Measurements from ENCODE around the gene PCDHB10. TPM values are rescaled to one million over a fixed set of nuclear protein-coding genes. Genes with fewer than 3 reads are reported as not detected.
"Not testable (repeated sequence)": the region's sequence is repeated elsewhere in the genome, so short reads cannot be mapped to it uniquely, and the experiment has no call there.

Gene PCDHB10
- total RNA-seq, 1 donor from 2014 or later = 0.33 TPM

DNA sequence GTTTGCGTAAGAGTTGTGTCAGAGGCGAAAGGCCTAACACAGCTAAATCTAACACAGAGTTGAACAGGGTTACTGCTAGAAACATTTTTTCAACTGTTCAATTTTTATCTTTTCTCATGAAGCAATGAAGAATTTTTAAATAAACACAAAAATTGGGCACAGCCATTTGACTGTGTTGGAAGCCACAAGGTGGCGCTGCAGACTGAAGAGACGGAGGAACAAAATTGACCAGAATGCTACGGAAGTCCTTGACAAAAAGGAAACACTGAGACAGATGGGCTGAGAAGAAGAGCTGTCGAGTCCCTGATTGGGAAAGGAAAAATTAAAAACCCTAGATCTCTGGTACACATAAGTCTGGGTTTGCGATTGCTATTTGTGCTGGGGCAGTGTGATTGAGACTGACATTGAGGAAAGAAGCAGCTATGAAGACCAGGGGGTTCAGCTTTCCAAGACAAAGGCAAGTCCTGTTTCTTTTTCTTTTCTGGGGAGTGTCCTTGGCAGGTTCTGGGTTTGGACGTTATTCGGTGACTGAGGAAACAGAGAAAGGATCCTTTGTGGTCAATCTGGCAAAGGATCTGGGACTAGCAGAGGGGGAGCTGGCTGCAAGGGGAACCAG is 5.1 kb upstream of the PCDHB10 start, which contains the start of gene PCDHB9:
PCDHB9 (plus strand) TSS at position 265 of the 616 bp plus-strand sequence; CDS start at position 423, 158 bp downstream.
- DNase-seq (ENCODE audit: low read depth, low spot score) = no peak

DNA sequence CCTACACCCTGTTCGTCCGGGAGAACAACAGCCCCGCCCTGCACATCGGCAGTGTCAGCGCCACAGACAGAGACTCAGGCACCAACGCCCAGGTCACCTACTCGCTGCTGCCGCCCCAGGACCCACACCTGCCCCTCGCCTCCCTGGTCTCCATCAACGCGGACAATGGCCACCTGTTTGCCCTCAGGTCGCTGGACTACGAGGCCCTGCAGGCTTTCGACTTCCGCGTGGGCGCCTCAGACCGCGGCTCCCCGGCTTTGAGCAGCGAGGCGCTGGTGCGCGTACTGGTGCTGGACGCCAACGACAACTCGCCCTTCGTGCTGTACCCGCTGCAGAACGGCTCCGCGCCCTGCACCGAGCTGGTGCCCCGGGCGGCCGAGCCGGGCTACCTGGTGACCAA is 3.5 kb upstream of the PCDHB10 start:
- DNase-seq (ENCODE audit: low read depth, low spot score) = not testable (repeated sequence)

DNA sequence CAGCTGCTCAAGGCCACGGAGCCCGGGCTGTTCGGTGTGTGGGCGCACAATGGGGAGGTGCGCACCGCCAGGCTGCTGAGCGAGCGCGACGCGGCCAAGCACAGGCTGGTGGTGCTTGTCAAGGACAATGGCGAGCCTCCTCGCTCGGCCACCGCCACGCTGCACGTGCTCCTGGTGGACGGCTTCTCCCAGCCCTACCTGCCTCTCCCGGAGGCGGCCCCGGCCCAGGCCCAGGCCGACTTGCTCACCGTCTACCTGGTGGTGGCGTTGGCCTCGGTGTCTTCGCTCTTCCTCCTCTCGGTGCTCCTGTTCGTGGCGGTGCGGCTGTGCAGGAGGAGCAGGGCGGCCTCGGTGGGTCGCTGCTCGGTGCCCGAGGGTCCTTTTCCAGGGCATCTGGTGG is 3.0 kb upstream of the PCDHB10 start:
- not testable (repeated sequence) for DNase-seq (ENCODE audit: low read depth, low spot score)

DNA sequence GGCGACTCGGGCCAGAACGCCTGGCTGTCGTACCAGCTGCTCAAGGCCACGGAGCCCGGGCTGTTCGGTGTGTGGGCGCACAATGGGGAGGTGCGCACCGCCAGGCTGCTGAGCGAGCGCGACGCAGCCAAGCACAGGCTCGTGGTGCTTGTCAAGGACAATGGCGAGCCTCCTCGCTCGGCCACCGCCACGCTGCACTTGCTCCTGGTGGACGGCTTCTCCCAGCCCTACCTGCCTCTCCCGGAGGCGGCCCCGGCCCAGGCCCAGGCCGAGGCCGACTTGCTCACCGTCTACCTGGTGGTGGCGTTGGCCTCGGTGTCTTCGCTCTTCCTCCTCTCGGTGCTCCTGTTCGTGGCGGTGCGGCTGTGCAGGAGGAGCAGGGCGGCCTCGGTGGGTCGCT is 2.2 kb downstream of the PCDHB10 start:
- DNase-seq (ENCODE audit: low read depth, low spot score) = not testable (repeated sequence)

DNA sequence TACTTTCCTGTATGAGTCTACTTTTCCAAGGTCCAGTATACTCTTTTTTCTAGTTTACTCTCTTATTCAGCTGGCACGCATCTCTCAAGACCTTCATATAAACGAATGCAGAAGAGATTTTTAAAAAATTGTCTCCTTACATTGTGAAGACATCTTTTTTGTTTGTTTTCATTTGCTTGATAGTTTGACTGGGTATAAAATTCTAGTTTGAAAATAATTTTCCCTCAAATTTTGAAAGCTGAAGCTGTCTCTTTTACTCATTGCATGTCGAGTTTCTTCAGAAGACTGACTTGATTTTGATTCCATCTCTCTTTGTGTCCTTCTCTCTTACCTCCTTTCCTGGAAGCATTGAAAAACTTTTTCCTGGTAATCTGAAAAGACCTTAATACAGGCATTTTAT is 4.2 kb downstream of the PCDHB10 start:
- DNase-seq (ENCODE audit: low read depth, low spot score) = no peak

DNA sequence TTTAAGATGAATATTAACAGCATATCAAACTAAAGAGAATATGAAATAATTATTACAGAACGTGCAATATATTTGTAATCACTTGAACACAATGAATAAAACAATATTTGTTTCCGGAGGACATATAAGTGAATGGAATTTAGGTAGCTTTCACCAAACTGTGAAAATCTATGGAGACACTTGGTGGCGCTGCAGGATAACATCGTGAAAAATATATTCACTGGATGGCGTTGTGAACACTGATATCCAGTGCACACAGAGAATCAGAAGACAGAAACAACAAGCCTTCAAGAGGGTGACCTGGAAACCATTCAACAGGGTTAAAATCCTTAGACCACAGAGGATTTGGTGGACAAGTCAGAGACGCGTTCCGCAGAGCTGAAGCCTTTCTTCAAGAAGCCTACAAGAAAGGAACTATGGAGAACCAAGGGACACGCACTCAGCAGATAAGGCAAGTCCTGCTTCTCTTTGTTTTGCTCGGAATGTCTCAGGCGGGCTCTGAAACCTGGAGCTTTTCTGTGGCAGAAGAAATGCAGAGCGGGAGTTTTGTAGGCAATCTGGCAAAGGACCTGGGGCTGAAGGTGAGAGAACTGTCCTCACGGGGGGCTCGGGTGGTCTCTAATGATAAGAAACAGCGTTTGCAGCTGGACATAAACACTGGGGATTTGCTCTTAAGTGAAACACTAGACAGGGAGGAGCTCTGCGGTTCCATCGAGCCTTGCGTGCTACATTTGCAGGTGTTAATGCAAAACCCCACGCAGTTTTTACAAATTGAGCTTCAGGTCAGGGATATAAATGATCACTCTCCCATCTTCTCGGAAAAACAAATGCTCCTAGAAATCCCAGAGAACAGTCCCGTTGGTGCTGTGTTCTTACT is 7.4 kb downstream of the PCDHB10 start, which contains the start of gene PCDHB11:
PCDHB11 (plus strand) TSS at position 269 of the 877 bp plus-strand sequence; CDS start at position 417, 148 bp downstream.
- no peak for DNase-seq (ENCODE audit: low read depth, low spot score)

DNA sequence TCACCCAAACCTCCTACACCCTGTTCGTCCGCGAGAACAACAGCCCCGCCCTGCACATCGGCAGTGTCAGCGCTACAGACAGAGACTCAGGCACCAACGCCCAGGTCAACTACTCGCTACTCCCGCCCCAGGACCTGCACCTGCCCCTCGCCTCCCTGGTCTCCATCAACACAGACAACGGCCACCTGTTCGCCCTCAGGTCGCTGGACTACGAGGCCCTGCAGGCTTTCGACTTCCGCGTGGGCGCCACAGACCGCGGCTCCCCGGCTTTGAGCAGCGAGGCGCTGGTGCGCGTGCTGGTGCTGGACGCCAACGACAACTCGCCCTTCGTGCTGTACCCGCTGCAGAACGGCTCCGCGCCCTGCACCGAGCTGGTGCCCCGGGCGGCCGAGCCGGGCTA is 9.0 kb downstream of the PCDHB10 start:
- DNase-seq (ENCODE audit: low read depth, low spot score) = not testable (repeated sequence)

DNA sequence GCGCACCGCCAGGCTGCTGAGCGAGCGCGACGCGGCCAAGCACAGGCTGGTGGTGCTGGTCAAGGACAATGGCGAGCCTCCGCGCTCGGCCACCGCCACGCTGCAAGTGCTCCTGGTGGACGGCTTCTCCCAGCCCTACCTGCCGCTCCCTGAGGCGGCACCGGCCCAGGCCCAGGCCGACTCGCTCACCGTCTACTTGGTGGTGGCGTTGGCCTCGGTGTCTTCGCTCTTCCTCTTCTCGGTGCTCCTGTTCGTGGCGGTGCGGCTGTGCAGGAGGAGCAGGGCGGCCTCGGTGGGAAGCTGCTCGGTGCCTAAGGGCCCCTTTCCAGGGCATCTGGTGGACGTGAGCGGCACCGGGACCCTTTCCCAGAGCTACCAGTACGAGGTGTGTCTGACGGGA is 9.5 kb downstream of the PCDHB10 start:
- DNase-seq (ENCODE audit: low read depth, low spot score) = not testable (repeated sequence)

DNA sequence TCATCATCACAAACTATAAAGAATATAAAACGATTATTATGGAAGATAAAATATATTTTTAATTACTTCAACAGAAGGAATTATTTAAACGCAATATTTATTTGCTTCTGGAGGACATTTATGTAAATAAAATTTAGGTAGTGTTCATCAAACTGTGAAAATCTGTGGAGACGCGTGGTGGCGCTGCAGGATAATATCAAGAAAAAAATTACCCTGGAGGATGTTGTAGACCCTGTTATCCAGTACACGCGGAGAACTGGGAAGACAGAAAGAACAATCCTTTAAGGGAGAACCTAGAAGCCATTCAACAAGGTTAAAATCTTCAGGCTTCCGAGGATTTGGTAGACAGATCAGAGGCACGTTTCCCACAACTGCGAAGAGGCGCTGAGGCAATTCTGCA is 16.3 kb downstream of the PCDHB10 start, which contains the start of gene PCDHB12:
PCDHB12 (plus strand) TSS at position 242 of the 400 bp plus-strand sequence. CDS start 189 bp downstream, outside the sequence.
- DNase-seq (ENCODE audit: low read depth, low spot score) = no peak

DNA sequence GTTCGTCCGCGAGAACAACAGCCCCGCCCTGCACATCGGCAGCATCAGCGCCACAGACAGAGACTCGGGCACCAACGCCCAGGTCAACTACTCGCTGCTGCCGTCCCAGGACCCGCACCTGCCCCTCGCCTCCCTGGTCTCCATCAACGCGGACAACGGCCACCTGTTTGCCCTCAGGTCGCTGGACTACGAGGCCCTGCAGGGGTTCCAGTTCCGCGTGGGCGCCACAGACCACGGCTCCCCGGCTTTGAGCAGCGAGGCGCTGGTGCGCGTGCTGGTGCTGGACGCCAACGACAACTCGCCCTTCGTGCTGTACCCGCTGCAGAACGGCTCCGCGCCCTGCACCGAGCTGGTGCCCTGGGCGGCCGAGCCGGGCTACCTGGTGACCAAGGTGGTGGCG is 18.1 kb downstream of the PCDHB10 start:
- not testable (repeated sequence) for DNase-seq (ENCODE audit: low read depth, low spot score)

DNA sequence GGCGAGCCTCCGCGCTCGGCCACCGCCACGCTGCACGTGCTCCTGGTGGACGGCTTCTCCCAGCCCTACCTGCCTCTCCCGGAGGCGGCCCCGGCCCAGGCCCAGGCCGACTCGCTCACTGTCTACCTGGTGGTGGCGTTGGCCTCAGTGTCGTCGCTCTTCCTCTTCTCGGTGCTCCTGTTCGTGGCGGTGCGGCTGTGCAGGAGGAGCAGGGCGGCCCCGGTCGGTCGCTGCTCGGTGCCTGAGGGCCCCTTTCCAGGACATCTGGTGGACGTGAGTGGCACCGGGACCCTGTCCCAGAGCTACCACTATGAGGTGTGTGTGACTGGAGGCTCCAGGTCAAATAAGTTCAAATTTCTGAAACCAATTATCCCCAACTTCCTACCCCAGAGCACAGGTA is 18.7 kb downstream of the PCDHB10 start:
- not testable (repeated sequence) for DNase-seq (ENCODE audit: low read depth, low spot score)

DNA sequence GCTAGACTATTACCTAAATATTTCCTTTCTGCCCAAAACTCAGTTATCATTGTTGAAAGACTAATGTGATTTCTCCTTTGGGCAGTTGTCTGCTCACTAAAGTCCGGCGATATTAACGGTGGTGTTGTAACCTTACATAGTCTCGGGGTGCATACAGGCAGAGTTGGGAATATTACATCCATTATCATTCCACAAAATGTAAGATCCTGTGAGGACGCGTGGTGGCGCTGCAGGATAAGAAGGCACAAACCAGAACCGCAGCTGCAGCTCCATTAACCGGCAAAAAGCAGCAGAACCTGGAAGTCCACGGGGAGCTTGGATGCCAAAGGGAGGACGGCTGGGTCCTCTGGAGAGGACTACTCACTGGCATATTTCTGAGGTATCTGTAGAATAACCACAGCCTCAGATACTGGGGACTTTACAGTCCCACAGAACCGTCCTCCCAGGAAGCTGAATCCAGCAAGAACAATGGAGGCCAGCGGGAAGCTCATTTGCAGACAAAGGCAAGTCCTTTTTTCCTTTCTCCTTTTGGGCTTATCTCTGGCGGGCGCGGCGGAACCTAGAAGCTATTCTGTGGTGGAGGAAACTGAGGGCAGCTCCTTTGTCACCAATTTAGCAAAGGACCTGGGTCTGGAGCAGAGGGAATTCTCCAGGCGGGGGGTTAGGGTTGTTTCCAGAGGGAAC is 21.6 kb downstream of the PCDHB10 start, which contains the start of gene PCDHB13:
PCDHB13 (plus strand) TSS at position 264 of the 684 bp plus-strand sequence; CDS start at position 469, 205 bp downstream.
- not testable (repeated sequence) for DNase-seq (ENCODE audit: low read depth, low spot score)

DNA sequence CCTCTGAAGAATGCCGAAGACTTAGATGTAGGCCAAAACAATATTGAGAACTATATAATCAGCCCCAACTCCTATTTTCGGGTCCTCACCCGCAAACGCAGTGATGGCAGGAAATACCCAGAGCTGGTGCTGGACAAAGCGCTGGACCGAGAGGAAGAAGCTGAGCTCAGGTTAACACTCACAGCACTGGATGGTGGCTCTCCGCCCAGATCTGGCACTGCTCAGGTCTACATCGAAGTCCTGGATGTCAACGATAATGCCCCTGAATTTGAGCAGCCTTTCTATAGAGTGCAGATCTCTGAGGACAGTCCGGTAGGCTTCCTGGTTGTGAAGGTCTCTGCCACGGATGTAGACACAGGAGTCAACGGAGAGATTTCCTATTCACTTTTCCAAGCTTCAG is 22.4 kb downstream of the PCDHB10 start:
- not testable (repeated sequence) for DNase-seq (ENCODE audit: low read depth, low spot score)

DNA sequence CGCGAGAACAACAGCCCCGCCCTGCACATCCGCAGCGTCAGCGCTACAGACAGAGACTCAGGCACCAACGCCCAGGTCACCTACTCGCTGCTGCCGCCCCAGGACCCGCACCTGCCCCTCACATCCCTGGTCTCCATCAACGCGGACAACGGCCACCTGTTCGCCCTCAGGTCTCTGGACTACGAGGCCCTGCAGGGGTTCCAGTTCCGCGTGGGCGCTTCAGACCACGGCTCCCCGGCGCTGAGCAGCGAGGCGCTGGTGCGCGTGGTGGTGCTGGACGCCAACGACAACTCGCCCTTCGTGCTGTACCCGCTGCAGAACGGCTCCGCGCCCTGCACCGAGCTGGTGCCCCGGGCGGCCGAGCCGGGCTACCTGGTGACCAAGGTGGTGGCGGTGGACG is 23.4 kb downstream of the PCDHB10 start:
- not testable (repeated sequence) for DNase-seq (ENCODE audit: low read depth, low spot score)

DNA sequence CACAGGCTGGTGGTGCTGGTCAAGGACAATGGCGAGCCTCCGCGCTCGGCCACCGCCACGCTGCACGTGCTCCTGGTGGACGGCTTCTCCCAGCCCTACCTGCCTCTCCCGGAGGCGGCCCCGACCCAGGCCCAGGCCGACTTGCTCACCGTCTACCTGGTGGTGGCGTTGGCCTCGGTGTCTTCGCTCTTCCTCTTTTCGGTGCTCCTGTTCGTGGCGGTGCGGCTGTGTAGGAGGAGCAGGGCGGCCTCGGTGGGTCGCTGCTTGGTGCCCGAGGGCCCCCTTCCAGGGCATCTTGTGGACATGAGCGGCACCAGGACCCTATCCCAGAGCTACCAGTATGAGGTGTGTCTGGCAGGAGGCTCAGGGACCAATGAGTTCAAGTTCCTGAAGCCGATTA is 23.9 kb downstream of the PCDHB10 start:
- DNase-seq (ENCODE audit: low read depth, low spot score) = not testable (repeated sequence)

DNA sequence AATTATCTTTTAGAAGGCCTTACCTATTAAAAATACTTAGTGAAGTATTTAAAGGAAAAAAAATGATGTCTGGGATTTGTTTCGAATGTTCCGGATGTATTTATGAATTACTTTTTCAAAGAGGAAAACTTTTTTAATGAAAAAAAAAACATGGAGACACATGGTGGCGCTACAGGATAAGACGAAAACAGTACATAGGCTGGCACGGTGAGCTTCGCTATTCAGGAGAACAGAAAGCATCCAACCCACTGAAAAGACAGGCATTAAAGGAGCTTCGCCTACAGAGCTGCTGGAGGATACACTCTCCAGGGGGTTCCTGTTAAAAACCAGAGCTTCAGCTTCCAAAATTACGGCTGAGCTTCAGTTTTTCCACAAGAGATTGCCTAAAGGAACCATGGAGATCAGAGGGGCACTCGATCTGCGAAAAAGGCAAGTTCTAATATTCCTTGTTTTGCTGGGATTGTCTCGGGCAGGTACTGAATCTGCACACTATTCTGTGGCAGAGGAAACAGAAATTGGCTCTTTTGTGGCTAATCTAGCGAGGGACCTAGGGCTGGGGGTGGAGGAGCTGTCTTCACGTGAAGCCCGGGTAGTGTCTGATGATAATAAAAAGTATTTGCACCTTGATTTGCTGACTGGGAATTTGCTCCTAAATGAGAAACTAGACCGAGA is 31.1 kb downstream of the PCDHB10 start, which contains the start of gene PCDHB14:
PCDHB14 (plus strand) TSS at position 232 of the 672 bp plus-strand sequence; CDS start at position 395, 163 bp downstream.
- no peak for DNase-seq (ENCODE audit: low read depth, low spot score)

DNA sequence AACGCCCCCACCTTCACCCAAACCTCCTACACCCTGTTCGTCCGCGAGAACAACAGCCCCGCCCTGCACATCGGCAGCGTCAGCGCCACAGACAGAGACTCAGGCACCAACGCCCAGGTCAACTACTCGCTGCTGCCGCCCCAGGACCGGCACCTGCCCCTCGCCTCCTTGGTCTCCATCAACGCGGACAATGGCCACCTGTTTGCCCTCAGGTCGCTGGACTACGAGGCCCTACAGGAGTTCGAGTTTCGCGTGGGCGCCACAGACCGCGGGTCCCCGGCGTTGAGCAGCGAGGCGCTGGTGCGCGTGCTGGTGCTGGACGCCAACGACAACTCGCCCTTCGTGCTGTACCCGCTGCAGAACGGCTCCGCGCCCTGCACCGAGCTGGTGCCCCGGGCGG is 32.7 kb downstream of the PCDHB10 start:
- DNase-seq (ENCODE audit: low read depth, low spot score) = not testable (repeated sequence)

DNA sequence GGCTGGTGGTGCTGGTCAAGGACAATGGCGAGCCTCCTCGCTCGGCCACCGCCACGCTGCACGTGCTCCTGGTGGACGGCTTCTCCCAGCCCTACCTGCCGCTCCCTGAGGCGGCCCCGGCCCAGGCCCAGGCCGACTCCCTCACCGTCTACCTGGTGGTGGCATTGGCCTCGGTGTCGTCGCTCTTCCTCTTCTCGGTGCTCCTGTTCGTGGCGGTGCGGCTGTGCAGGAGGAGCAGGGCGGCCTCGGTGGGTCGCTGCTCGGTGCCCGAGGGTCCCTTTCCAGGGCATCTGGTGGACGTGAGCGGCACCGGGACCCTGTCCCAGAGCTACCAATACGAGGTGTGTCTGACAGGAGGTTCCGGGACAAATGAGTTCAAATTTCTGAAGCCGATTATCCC is 33.3 kb downstream of the PCDHB10 start:
- DNase-seq (ENCODE audit: low read depth, low spot score) = not testable (repeated sequence)

DNA sequence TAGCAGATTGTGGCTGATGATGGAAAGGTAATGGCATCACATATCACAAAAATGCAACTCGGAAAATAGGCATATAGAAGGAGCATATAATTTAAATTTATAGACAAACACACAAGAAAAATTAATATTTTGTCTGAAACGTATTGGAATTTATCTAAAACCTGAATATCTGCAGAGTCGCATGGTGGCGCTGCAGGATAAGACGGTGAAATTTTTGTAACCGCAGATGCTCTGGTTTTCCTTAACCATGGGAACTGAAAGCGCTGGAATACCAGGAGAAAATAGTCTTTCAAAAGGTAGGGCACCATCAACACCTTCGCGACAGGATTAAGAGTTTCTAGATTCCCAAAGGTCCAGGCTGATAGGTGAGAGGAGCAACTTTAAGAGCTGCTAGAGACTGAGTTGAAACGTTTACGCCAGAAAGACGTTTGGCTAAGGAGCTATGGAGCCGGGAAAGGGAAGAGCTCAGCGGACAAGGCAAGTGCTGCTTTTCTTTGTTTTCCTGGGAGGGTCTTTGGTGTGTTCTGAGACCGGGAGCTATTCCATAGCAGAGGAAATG is 42.0 kb downstream of the PCDHB10 start:
- DNase-seq (ENCODE audit: low read depth, low spot score) = no peak

DNA sequence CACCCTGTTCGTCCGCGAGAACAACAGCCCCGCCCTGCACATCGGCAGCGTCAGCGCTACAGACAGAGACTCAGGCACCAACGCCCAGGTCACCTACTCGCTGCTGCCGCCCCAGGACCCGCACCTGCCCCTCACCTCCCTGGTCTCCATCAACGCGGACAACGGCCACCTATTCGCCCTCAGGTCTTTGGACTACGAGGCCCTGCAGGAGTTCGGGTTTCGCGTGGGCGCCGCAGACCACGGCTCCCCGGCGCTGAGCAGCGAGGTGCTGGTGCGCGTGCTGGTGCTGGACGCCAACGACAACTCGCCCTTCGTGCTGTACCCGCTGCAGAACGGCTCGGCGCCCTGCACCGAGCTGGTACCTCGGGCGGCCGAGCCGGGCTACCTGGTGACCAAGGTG is 43.8 kb downstream of the PCDHB10 start:
- not testable (repeated sequence) for DNase-seq (ENCODE audit: low read depth, low spot score)
